Measurements from ENCODE around the gene PIP5K1A.
"Not testable (repeated sequence)": the region's sequence is repeated elsewhere in the genome, so short reads cannot be mapped to it uniquely, and the experiment has no call there.

DNA sequence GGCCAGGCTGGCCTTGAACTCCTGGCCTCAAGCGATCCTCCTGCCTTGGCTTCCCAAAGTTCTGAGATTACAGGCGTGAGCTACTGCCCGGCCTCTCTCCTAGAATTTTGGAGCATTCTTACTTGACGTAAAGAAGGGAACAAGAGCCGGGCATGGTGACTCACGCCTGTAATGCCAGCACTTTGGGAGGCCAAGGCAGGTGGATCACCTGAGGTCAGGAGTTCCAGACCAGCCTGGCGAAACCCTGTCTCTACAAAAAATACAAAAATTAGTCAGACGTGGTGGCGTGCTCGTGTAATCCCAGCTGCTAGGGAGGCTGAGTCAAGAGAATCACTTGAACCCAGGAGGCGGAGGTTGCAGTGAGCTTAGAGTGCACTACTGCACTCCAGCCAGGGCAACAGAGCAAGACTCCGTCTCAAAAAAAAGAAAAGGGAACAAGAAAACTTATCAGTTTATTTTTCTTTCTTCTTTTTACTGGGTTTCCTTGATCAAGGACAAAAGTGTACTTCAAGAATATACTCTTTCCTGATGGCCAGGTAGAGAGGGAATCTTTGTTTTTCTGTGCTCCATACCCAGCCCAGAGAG, 7.1 kb downstream of the PIP5K1A start:
- TF ChIP-seq, protein P1, sequence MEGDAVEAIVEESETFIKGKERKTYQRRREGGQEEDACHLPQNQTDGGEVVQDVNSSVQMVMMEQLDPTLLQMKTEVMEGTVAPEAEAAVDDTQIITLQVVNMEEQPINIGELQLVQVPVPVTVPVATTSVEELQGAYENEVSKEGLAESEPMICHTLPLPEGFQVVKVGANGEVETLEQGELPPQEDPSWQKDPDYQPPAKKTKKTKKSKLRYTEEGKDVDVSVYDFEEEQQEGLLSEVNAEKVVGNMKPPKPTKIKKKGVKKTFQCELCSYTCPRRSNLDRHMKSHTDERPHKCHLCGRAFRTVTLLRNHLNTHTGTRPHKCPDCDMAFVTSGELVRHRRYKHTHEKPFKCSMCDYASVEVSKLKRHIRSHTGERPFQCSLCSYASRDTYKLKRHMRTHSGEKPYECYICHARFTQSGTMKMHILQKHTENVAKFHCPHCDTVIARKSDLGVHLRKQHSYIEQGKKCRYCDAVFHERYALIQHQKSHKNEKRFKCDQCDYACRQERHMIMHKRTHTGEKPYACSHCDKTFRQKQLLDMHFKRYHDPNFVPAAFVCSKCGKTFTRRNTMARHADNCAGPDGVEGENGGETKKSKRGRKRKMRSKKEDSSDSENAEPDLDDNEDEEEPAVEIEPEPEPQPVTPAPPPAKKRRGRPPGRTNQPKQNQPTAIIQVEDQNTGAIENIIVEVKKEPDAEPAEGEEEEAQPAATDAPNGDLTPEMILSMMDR (IDR thresholded peaks at IDR 0.05; ENCODE audit: control extremely low read depth in 1 of 3, insufficient read depth in 1 of 3, low read depth in 1 of 3, low read length in 3 of 3) = not testable (repeated sequence)
- TF ChIP-seq EGR1 (IDR thresholded peaks at IDR 0.05; ENCODE audit: borderline replicate concordance, low read depth, low read length) = not testable (repeated sequence)

All from H1 (cell line).